ENCODE measurements around the gene ARMC6.

Gene ARMC6

DNA sequence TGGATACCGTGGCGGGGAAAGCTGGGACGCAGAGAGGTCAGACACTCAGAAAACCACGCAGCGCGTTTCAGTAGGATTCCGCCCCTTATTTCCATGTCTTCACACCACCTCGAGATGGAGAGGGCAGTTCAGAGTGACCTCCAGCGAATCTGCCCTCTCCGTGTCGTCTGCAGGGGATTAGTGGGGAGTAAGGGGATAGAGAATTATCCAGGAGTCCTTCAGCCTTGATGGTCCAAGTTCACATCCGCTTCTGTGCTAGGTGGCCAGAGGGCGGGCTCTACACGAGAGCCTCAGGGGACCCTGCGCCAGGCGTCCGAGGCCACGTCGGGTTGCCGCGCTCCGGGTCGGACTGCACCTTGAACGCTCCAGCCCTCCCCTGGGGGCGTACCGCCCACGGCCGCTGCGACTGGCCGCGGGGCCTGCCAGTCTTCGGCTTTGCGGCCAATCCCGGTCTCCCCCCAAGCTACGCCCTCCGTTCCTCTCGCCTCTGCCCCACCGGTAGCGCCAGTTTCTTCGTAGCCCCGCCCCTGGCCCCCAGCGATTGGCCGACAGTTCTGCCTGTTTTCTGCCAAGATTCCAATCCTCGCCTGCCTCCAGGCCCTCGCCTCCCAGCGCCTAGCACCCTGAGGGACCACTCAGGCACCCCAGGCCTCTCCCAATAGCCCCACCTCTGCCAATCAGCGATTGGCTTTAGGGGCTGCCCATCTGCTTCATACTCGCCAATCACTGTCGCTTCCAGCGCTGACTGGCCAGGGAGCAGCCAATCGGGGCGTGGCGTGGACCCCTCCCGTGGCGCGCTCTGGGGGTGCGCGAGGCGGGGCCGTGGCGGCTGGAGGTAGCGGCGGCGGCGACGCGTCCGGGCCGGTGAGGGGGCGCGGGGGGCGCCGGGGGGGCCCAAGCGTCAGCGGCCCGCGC, 30.0 kb downstream of the ARMC6 start, which contains the start of gene SLC25A42:
SLC25A42 (plus strand) TSS at position 812 of the 915 bp plus-strand sequence. CDS start 32,131 bp downstream, outside the sequence.
- peak; percentile 99 for DNase-seq (ENCODE audit: low read depth)
- peak within 1 kb of the TSS; percentile 80 for H3K4me3 ChIP-seq (ENCODE audit: low read depth, low read length)
- TF ChIP-seq, protein P1, sequence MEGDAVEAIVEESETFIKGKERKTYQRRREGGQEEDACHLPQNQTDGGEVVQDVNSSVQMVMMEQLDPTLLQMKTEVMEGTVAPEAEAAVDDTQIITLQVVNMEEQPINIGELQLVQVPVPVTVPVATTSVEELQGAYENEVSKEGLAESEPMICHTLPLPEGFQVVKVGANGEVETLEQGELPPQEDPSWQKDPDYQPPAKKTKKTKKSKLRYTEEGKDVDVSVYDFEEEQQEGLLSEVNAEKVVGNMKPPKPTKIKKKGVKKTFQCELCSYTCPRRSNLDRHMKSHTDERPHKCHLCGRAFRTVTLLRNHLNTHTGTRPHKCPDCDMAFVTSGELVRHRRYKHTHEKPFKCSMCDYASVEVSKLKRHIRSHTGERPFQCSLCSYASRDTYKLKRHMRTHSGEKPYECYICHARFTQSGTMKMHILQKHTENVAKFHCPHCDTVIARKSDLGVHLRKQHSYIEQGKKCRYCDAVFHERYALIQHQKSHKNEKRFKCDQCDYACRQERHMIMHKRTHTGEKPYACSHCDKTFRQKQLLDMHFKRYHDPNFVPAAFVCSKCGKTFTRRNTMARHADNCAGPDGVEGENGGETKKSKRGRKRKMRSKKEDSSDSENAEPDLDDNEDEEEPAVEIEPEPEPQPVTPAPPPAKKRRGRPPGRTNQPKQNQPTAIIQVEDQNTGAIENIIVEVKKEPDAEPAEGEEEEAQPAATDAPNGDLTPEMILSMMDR (IDR thresholded peaks at IDR 0.05; ENCODE audit: control insufficient read depth, extremely low read depth, insufficient read depth) = no peak

- TF ChIP-seq, protein P1 (IDR thresholded peaks at IDR 0.05; ENCODE audit: control insufficient read depth, extremely low read depth, insufficient read depth) = peak; percentile 36; the same call in 1 of the 2 replicates
- H3K4me3 ChIP-seq (ENCODE audit: low read depth, low read length) = peak overlapping the region; percentile 80
- DNase-seq (ENCODE audit: low read depth) = no peak
Observed at GRCh38 chr19:19064098-19064722, 30.8 kb downstream of the ARMC6 start.

DNA sequence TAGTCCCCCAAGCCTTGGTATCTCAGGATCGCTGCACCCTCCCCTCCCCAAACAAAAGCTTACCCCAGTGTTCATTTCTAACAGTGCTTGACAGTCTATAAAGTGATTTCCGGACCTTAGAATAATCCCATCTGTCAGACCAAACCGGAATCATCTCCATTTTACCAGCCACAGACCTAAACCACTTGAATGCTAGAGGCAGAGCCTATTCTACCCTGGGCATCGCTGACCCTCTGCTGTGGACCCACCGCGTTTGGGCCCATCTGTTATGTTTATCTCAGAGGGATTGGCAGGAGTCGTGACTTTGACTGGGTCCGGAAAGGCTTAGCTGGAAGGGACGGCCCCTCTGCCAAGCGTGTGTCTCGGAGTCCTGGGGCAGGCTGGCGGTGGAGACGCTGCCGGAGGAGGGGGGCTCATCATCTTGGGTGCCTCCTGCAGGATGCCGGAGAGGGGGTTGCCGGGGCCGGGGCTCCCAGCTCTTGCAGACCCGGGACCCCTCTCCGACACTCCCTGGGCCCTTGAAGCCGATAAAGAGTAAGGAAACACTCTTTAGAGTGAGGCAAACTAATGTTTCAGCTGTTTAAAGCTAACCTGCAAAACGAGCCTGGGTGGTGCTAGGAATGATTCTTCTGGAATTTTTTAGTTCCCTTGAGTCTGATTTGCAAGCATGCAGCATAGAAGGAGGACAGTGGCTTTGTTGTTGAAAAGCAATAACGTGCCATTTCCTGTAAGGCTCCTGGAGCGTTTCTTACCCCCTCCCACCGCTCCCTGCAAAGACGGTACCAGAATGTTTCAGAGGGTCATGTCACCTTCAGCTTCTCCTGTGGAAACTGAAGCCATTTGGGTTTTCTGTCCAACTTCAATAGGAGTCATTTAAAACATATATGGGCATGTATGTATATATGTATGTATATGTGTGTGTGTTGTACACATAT, 31.7 kb downstream of the ARMC6 start:
- DNase-seq (ENCODE audit: low read depth) = no peak
- H3K4me3 ChIP-seq (ENCODE audit: low read depth, low read length) = peak overlapping the region; percentile 80
- TF ChIP-seq, protein P1 (IDR thresholded peaks at IDR 0.05; ENCODE audit: control insufficient read depth, extremely low read depth, insufficient read depth) = no peak

- TF ChIP-seq, protein P1 (IDR thresholded peaks at IDR 0.05; ENCODE audit: control insufficient read depth, extremely low read depth, insufficient read depth) = no peak
- DNase-seq (ENCODE audit: low read depth) = no peak
- no peak overlapping the region for H3K4me3 ChIP-seq (ENCODE audit: low read depth, low read length)
Observed at GRCh38 chr19:19067276-19068072, 34.1 kb downstream of the ARMC6 start.

DNA sequence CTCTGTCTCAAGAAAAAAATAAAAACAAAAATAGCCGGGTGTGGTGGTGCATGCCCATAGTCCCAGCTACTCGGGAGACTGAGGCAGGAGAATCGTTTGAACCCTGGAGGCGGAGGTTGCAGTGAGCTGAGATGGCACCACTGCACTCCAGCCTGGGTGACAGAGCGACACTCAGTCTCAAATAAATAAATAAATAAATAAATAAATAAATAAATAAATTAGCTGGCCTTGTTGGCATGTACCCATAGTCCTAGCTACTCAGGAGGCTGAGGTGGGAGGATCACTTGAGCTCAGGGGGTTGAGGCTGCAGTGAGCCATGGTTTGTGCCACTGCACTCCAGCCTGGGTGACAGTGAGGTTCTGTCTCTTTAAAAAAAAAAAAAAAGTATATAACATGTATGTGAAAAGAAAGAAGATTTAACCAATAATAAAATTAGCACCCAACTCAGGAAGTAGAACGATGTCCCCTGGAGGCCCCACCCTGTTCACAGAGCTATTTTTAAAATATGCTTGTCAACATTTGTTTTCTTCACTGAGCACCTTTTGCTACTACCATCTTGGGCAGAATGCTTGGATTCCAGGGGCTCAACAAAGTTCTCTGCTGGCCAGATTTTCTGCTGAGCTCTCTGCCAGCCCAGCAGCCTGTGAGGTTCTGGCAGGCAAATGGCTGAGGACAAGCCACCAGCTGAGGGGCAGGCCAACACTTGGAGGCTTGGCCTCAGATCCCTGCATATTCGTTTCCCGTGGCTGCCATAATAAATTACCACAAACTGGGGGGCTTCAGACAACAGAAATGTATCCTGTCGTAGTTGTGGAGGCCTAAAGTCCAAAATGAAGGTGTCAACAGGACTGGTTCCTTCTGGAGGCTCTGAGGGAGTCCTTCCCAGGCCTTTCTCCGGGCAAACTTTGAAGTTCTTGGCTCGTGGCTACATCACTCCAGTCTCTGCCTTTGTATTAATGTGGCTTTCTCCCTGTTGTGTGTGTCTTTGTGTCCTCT, 35.6 kb downstream of the ARMC6 start:
- H3K4me3 ChIP-seq (ENCODE audit: low read depth, low read length) = no peak overlapping the region
- TF ChIP-seq, protein P1 (IDR thresholded peaks at IDR 0.05; ENCODE audit: control insufficient read depth, extremely low read depth, insufficient read depth) = no peak
- no peak for DNase-seq (ENCODE audit: low read depth)
